ENCODE data around the gene CPHXL2. TPM values are rescaled to one million over a fixed set of nuclear protein-coding genes. Genes with fewer than 3 reads are reported as not detected.

CPHXL2 gene
- total RNA-seq, 2 experiments from 2014 or later: not detected

GRCh38 chr16:75647492-75648264 lies 29.1 kb downstream of the CPHXL2 start, which contains the start of the genes KARS1 and TERF2IP:
TSS of gene KARS1 (minus strand) at chr16:75647665. CDS start at chr16:75647639, 26 bp downstream.
TSS of gene TERF2IP (plus strand) at chr16:75647773. CDS start at chr16:75647883, 110 bp downstream.
- H3K27me3 Mint-ChIP-seq: no peaks in the 10 kb centered on the region
- H3K4me1 Mint-ChIP-seq (ENCODE audit: low read depth): peaks cover 48% of the 10 kb centered on the region
- ChIA-PET CTCF (interaction anchor here (0.8 to 5.2 kb wide), 10 partner anchors 8 to 214 kb away, joined by 3 to 20 read pairs (median 4); partner anchors contain the start of genes ADAT1, CFDP1 and GABARAPL2), POLR2A (interaction anchor here (0.8 to 4.8 kb wide), 18 partner anchors 8 to 1544 kb away, joined by 3 to 50 read pairs (median 6); partner anchors contain the start of genes ADAT1, CFDP1, GABARAPL2 and MON1B)
- H3K27ac Mint-ChIP-seq: peak within 1 kb of the TSS; percentile 91
- DNase-seq: peak; percentile 96
- H3K9me3 Mint-ChIP-seq: no peaks in the 10 kb centered on the region
- peak; percentile 90 for ATAC-seq
- TF ChIP-seq CTCF (IDR thresholded peaks at IDR 0.05): no peak
- intact Hi-C loops (cut with micrococcal nuclease): loop anchor here (2.0 to 5.0 kb wide), 2 partner anchors 25 to 115 kb away; partner anchors contain the start of gene ADAT1
- H3K36me3 Mint-ChIP-seq (ENCODE audit: low read depth): peaks cover 61% of the 10 kb centered on the region
- peak within 1 kb of the TSS; percentile 84 for H3K4me3 Mint-ChIP-seq

- CTCF ChIA-PET: interaction anchor here (1.0 to 5.2 kb wide), 8 partner anchors 9 to 214 kb away, joined by 3 to 20 read pairs (median 5); partner anchors contain the start of genes ADAT1, CFDP1 and GABARAPL2
- H3K4me1 Mint-ChIP-seq (ENCODE audit: low read depth): peaks cover 49% of the 10 kb centered on the region
- no peak for TF ChIP-seq CTCF (IDR thresholded peaks at IDR 0.05)
- peaks cover 66% of the 10 kb centered on the region for H3K36me3 Mint-ChIP-seq (ENCODE audit: low read depth)
- ATAC-seq (peak; percentile 10), DNase-seq (no peak)
- no peaks in the 10 kb centered on the region for H3K27me3 Mint-ChIP-seq
- peak overlapping the region; percentile 84 for H3K4me3 Mint-ChIP-seq
- POLR2A ChIA-PET: interaction anchor here (0.8 to 4.8 kb wide), 15 partner anchors 9 to 1544 kb away, joined by 3 to 50 read pairs (median 7); partner anchors contain the start of genes ADAT1, CFDP1, MON1B and TMEM170A
- intact Hi-C loops (cut with micrococcal nuclease): loop anchor here (5.0 kb wide), 1 partner anchor 115 kb away; no protein-coding TSS in a partner anchor
- H3K9me3 Mint-ChIP-seq: no peaks in the 10 kb centered on the region
- peak overlapping the region; percentile 91 for H3K27ac Mint-ChIP-seq
These were observed 29.7 kb downstream of the CPHXL2 start for GRCh38 chr16:75647112-75647491.

GRCh38 chr16:75644240-75645012 lies 32.4 kb downstream of the CPHXL2 start:
- Mint-ChIP-seq H3K4me3 (peak overlapping the region; percentile 61), H3K9me3 (no peaks in the 10 kb centered on the region), H3K27ac (peak overlapping the region; percentile 82), H3K36me3 (ENCODE audit: low read depth) (peaks cover 70% of the 10 kb centered on the region), H3K27me3 (no peaks in the 10 kb centered on the region), H3K4me1 (ENCODE audit: low read depth) (peaks cover 38% of the 10 kb centered on the region)
- TF ChIP-seq CTCF (IDR thresholded peaks at IDR 0.05): no peak
- ChIA-PET POLR2A (interaction anchor here (0.6 to 6.9 kb wide), 4 partner anchors 8 to 81 kb away, joined by 3 to 67 read pairs (median 12); no protein-coding TSS in a partner anchor), CTCF (interaction anchor here (1.0 kb wide), 1 partner anchor 13 kb away, joined by 3 read pairs; no protein-coding TSS in a partner anchor)
- intact Hi-C loops (cut with micrococcal nuclease): loop anchor here (5.0 kb wide), 1 partner anchor 118 kb away; no protein-coding TSS in a partner anchor
- no peak for ATAC-seq
- DNase-seq: no peak

GRCh38 chr16:75640598-75640997 lies 36.2 kb downstream of the CPHXL2 start:
- peak overlapping the region; percentile 70 for H3K27ac Mint-ChIP-seq
- no peaks in the 10 kb centered on the region for H3K27me3 Mint-ChIP-seq
- H3K36me3 Mint-ChIP-seq (ENCODE audit: low read depth): peaks cover 77% of the 10 kb centered on the region
- intact Hi-C loops (cut with micrococcal nuclease): no loop called here
- ChIA-PET CTCF (no interaction called here), POLR2A (interaction anchor here (6.9 kb wide), 1 partner anchor 11 kb away, joined by 67 read pairs; no protein-coding TSS in a partner anchor)
- no peak for TF ChIP-seq CTCF (IDR thresholded peaks at IDR 0.05)
- H3K9me3 Mint-ChIP-seq: no peaks in the 10 kb centered on the region
- H3K4me1 Mint-ChIP-seq (ENCODE audit: low read depth): peaks cover 44% of the 10 kb centered on the region
- no peak overlapping the region for H3K4me3 Mint-ChIP-seq
- ATAC-seq (no peak), DNase-seq (no peak)
